Measurements from ENCODE around the gene VEGFD.

DNA sequence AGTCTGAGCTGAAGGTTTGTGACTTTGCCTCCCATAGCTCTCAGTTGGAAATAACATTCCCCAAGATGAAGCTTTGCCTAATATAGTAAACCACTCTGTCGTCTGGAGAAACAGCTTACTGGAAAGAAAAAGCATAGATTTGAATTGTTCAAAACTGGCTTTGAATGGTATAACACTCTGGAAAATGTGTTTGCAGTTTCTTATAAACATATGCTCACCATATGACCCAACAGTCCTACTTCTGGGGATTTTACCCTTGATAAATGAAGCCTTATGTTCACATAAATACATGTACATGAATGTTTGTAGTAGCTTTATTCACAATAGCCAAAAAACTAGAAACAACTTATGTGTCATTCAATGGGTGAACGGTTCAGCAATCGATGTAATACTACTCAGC lies 10.2 kb downstream of the VEGFD start:
- TF ChIP-seq CTCF (tag by site-specific recombination; IDR thresholded peaks at IDR 0.05), result no peak
- no peak for TF ChIP-seq ZNF394 (tag by site-specific recombination; IDR thresholded peaks at IDR 0.05; ENCODE audit: borderline replicate concordance)

Data from HEK293 (cell line).